Measurements from ENCODE around the gene BPIFA1. TPM values are rescaled to one million over a fixed set of nuclear protein-coding genes. Genes with fewer than 3 reads are reported as not detected.
A peak's percentile ranks its signal among the peaks of the same experiment; 100 is the strongest.

BPIFA1 gene
- total RNA-seq, 1 experiment from 2014 or later: not detected

DNA sequence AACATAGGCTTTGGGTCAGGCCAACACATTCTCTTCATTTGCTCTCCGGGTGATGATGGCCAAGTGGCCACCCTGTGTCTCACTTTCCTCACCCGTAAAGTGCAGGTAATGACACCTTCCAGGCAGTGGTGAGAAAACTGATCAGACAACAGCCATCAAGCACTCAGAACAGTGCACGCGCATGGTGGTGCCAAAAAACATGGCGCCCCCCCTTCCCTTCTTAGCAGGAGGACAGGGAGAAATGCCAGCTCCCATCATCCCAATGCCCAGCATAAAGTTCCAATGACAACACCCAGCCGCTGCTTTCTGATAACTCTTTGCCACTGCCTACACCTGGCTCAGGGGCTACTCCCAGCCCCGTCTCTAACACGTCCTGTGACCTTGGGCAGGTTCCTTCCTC lies 55.6 kb downstream of the BPIFA1 start:
- TF ChIP-seq, protein P1, sequence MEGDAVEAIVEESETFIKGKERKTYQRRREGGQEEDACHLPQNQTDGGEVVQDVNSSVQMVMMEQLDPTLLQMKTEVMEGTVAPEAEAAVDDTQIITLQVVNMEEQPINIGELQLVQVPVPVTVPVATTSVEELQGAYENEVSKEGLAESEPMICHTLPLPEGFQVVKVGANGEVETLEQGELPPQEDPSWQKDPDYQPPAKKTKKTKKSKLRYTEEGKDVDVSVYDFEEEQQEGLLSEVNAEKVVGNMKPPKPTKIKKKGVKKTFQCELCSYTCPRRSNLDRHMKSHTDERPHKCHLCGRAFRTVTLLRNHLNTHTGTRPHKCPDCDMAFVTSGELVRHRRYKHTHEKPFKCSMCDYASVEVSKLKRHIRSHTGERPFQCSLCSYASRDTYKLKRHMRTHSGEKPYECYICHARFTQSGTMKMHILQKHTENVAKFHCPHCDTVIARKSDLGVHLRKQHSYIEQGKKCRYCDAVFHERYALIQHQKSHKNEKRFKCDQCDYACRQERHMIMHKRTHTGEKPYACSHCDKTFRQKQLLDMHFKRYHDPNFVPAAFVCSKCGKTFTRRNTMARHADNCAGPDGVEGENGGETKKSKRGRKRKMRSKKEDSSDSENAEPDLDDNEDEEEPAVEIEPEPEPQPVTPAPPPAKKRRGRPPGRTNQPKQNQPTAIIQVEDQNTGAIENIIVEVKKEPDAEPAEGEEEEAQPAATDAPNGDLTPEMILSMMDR (IDR thresholded peaks at IDR 0.05; ENCODE audit: unreplicated experiment): no peak
- CTCF ChIA-PET: interaction anchor here (0.6 to 3.1 kb wide), 7 partner anchors 10 to 860 kb away, joined by 3 to 16 read pairs (median 3); no protein-coding TSS in a partner anchor
- no peaks in the 10 kb centered on the region for H3K9me3 Mint-ChIP-seq (ENCODE audit: unreplicated experiment)
- H3K27ac Mint-ChIP-seq (ENCODE audit: low read depth, unreplicated experiment): no peak overlapping the region
- no TSS peak for BruUV-seq (replicated peaks)
- H3K27me3 Mint-ChIP-seq (ENCODE audit: insufficient read depth, unreplicated experiment): peaks cover 90% of the 10 kb centered on the region
- POLR2A ChIA-PET: no interaction called here
- H3K4me3 Mint-ChIP-seq (ENCODE audit: unreplicated experiment): no peak overlapping the region
- intact Hi-C loops (cut with micrococcal nuclease): loop anchor here (10.0 kb wide), 1 partner anchor 617 kb away; the partner anchor contains the start of gene C20orf203
- H3K4me1 Mint-ChIP-seq (ENCODE audit: insufficient read depth, unreplicated experiment): no peaks in the 10 kb centered on the region
- DNase-seq (ENCODE audit: unreplicated experiment): no peak
- H3K36me3 Mint-ChIP-seq (ENCODE audit: insufficient read depth, unreplicated experiment): no peaks in the 10 kb centered on the region

DNA sequence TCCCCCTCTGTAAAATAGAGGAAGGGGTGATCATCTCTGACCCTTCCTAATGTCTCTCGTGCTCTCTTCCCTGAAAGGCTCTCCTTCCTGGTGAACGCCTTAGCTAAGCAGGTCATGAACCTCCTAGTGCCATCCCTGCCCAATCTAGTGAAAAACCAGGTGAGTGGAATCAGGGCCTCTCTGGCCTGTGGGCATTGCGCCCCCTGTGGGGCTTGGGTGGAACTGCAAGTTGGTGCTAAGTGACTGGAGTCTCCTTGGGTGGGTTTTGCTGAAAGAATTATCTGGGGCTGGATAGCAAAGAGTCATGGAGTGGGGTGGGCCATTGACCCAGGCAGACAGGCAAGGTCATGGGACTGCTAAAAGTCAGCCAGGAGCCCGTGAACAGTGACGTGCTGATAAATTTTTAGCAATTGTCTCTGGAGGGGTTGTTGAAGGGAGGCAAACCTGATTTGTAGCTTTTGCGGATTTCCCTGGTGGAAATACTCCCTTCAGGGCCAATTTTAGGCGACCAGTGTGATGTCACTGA lies 56.1 kb downstream of the BPIFA1 start:
- no peaks in the 10 kb centered on the region for H3K4me1 Mint-ChIP-seq (ENCODE audit: insufficient read depth, unreplicated experiment)
- no peaks in the 10 kb centered on the region for H3K36me3 Mint-ChIP-seq (ENCODE audit: insufficient read depth, unreplicated experiment)
- H3K9me3 Mint-ChIP-seq (ENCODE audit: unreplicated experiment): no peaks in the 10 kb centered on the region
- TF ChIP-seq, protein P1 (IDR thresholded peaks at IDR 0.05; ENCODE audit: unreplicated experiment): peak; percentile 97
- peaks cover 86% of the 10 kb centered on the region for H3K27me3 Mint-ChIP-seq (ENCODE audit: insufficient read depth, unreplicated experiment)
- CTCF ChIA-PET: interaction anchor here (0.7 to 3.1 kb wide), 7 partner anchors 10 to 390 kb away, joined by 3 to 16 read pairs (median 4); no protein-coding TSS in a partner anchor
- peak; percentile 49 for DNase-seq (ENCODE audit: unreplicated experiment)
- no peak overlapping the region for H3K27ac Mint-ChIP-seq (ENCODE audit: low read depth, unreplicated experiment)
- intact Hi-C loops (cut with micrococcal nuclease): loop anchor here (10.0 kb wide), 1 partner anchor 617 kb away; the partner anchor contains the start of gene C20orf203
- H3K4me3 Mint-ChIP-seq (ENCODE audit: unreplicated experiment): no peak overlapping the region
- POLR2A ChIA-PET: no interaction called here
- no TSS peak for BruUV-seq (replicated peaks)

Other genes with a start within 250 kb of the BPIFA1 start
- gene SUN5, start 231.6 kb upstream of the BPIFA1 start, total RNA-seq (2022): not detected in 2 replicates
- not detected in 2 replicates for gene BPIFB2, start 228.3 kb upstream of the BPIFA1 start, total RNA-seq (2022)
- gene BPIFB6, start 204.3 kb upstream of the BPIFA1 start, total RNA-seq (2022): not detected in 2 replicates
- gene BPIFB3, start 182.1 kb upstream of the BPIFA1 start, total RNA-seq (2022): not detected in 2 replicates
- gene BPIFB4, start 156.4 kb upstream of the BPIFA1 start, total RNA-seq (2022): not detected in 2 replicates
- not detected in 2 replicates for gene BPIFA2, start 67.8 kb upstream of the BPIFA1 start, total RNA-seq (2022)
- gene BPIFA3, start 18.6 kb upstream of the BPIFA1 start, total RNA-seq (2022): not detected in 2 replicates
- not detected in 2 replicates for gene BPIFB1, start 47.2 kb downstream of the BPIFA1 start, total RNA-seq (2022)
- gene CDK5RAP1, start 165.5 kb downstream of the BPIFA1 start, total RNA-seq (2022): 41.0 and 45.0 TPM in 2 replicates
- gene SNTA1, start 207.8 kb downstream of the BPIFA1 start, total RNA-seq (2022): 1.4 and 2.0 TPM in 2 replicates